ENCODE data around the gene NPIPB2.
A peak's percentile ranks its signal among the peaks of the same experiment; 100 is the strongest.

NPIPB2 gene

GRCh38 chr16:11913425-11914079 lies 28.3 kb downstream of the NPIPB2 start:
- no peak for TF ChIP-seq CTCF (IDR thresholded peaks at IDR 0.05; ENCODE audit: low read depth, low read length, missing control alignments)
- peak overlapping the region; percentile 57 for H3K4me3 ChIP-seq (replicated peaks; ENCODE audit: low read depth, low read length)
- no peak for DNase-seq (ENCODE audit: extremely low read depth, low read depth)

GRCh38 chr16:11909653-11910545 lies 31.9 kb downstream of the NPIPB2 start:
- TF ChIP-seq CTCF (IDR thresholded peaks at IDR 0.05; ENCODE audit: low read depth, low read length, missing control alignments), result no peak
- H3K4me3 ChIP-seq (replicated peaks; ENCODE audit: low read depth, low read length), result no peak overlapping the region
- DNase-seq (ENCODE audit: extremely low read depth, low read depth), result no peak

- DNase-seq (ENCODE audit: extremely low read depth, low read depth), result no peak
- no peak for TF ChIP-seq CTCF (IDR thresholded peaks at IDR 0.05; ENCODE audit: low read depth, low read length, missing control alignments)
- no peak overlapping the region for H3K4me3 ChIP-seq (replicated peaks; ENCODE audit: low read depth, low read length)
Measured at GRCh38 chr16:11907160-11907970, 34.5 kb downstream of the NPIPB2 start.

- no peak for TF ChIP-seq CTCF (IDR thresholded peaks at IDR 0.05; ENCODE audit: low read depth, low read length, missing control alignments)
- DNase-seq (ENCODE audit: extremely low read depth, low read depth), result no peak
- H3K4me3 ChIP-seq (replicated peaks; ENCODE audit: low read depth, low read length), result no peak overlapping the region
Measured at GRCh38 chr16:11903906-11904305, 37.9 kb downstream of the NPIPB2 start.

- DNase-seq (ENCODE audit: extremely low read depth, low read depth), result no peak
- TF ChIP-seq CTCF (IDR thresholded peaks at IDR 0.05; ENCODE audit: low read depth, low read length, missing control alignments), result no peak
- H3K4me3 ChIP-seq (replicated peaks; ENCODE audit: low read depth, low read length), result no peak overlapping the region
Measured at GRCh38 chr16:11901091-11901490, 40.8 kb downstream of the NPIPB2 start.

- no peak for DNase-seq (ENCODE audit: extremely low read depth, low read depth)
- H3K4me3 ChIP-seq (replicated peaks; ENCODE audit: low read depth, low read length), result no peak overlapping the region
- TF ChIP-seq CTCF (IDR thresholded peaks at IDR 0.05; ENCODE audit: low read depth, low read length, missing control alignments), result no peak
Measured at GRCh38 chr16:11896486-11897176, 45.2 kb downstream of the NPIPB2 start.
